ENCODE data around the gene CHMP4A. TPM values are rescaled to one million over a fixed set of nuclear protein-coding genes. Genes with fewer than 3 reads are reported as not detected.

Gene CHMP4A
- total and polyA plus RNA-seq, 2 of the 13 experiments (the other 11 are each of a cell fraction or from before 2014, with no cell fraction given), result 83.6 to 113 TPM

DNA sequence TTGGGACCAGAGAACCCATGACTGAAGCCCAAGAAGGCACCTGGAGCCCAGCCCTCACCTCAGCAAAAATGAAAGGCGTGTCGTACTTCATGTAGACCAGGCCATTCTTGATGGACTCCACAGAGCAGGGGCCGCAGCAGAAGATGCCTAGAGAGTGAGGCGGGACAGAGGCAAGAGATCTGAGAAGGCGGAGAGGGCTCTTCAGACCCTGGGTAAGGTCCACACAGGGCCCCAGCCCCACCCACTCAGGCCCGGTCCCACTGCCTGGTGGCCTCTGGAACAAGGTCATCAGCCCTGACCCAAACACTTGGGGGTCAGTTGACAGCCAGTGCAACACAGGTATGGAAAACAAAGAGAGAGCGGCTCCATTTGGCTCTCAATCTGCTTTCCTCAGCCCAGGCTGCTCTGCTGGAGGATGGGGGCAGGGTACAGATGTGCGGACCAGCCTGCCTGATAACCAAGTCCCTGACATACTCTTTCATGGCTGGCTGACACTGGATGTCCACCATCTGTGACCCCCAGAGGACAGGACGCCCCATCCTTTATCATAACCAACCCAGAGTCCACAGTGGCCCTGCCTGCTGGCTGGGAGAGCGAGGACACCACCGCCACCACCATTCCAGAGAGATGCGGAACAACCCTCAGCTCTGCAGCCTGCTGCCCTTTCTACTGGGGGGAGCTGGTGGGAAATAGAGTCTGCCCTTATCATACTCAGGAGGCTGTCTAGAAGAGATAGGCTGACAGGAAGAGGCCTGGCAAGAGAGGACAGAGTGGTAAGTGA, 42.8 kb upstream of the CHMP4A start (continued):
- TF ChIP-seq CBX5 (CRISPR knock-in tag; IDR thresholded peaks at IDR 0.05; ENCODE audit: borderline replicate concordance), result no peak
- peak; percentile 17 for TF ChIP-seq TARDBP (CRISPR knock-in tag; IDR thresholded peaks at IDR 0.05)
- 0 out of 2 replicates have a peak, but pooled peaks have one; percentile 36 for TF ChIP-seq ARNTL (CRISPR knock-in tag; IDR thresholded peaks at IDR 0.05)
- TF ChIP-seq LCORL (IDR thresholded peaks at IDR 0.05), result no peak
- TF ChIP-seq LCORL (CRISPR knock-in tag; IDR thresholded peaks at IDR 0.05), result peak; percentile 82
- TF ChIP-seq KDM6A (CRISPR knock-in tag; IDR thresholded peaks at IDR 0.05; ENCODE audit: low read depth), result 0 out of 2 replicates have a peak, but pooled peaks have one; percentile 53
- no peak for TF ChIP-seq ZNF10 (CRISPR knock-in tag; IDR thresholded peaks at IDR 0.05; ENCODE audit: borderline replicate concordance, low read depth)
- no peak for TF ChIP-seq SP140L (CRISPR knock-in tag; IDR thresholded peaks at IDR 0.05; ENCODE audit: borderline replicate concordance)
- no peak for TF ChIP-seq NRL (CRISPR knock-in tag; IDR thresholded peaks at IDR 0.05; ENCODE audit: borderline replicate concordance)
- TF ChIP-seq NONO (IDR thresholded peaks at IDR 0.05), result no peak
- peak; percentile 80 for TF ChIP-seq NONO (CRISPR knock-in tag; conservative IDR thresholded peaks at IDR 0.05)
- TF ChIP-seq ZNF354B (CRISPR knock-in tag; IDR thresholded peaks at IDR 0.05), result 0 out of 2 replicates have a peak, but pooled peaks have one; percentile 17
- peak; percentile 73 for TF ChIP-seq CCDC6 (CRISPR knock-in tag; IDR thresholded peaks at IDR 0.05)
- TF ChIP-seq ZBTB7B (CRISPR knock-in tag; IDR thresholded peaks at IDR 0.05), result peak; percentile 77
- TF ChIP-seq, protein P1, sequence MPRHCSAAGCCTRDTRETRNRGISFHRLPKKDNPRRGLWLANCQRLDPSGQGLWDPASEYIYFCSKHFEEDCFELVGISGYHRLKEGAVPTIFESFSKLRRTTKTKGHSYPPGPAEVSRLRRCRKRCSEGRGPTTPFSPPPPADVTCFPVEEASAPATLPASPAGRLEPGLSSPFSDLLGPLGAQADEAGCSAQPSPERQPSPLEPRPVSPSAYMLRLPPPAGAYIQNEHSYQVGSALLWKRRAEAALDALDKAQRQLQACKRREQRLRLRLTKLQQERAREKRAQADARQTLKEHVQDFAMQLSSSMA (CRISPR knock-in tag; IDR thresholded peaks at IDR 0.05), result 0 out of 2 replicates have a peak, but pooled peaks have one; percentile 9
- 0 out of 2 replicates have a peak, but pooled peaks have one; percentile 10 for TF ChIP-seq KLF13 (CRISPR knock-in tag; IDR thresholded peaks at IDR 0.05)
- TF ChIP-seq NCOR1 (IDR thresholded peaks at IDR 0.05; ENCODE audit: borderline replicate concordance, low read length), result peak; percentile 67
- TF ChIP-seq TOPORS (CRISPR knock-in tag; IDR thresholded peaks at IDR 0.05), result peak; percentile 49
- peak; percentile 87 for TF ChIP-seq SP5 (CRISPR knock-in tag; IDR thresholded peaks at IDR 0.05; ENCODE audit: borderline replicate concordance, low read depth)
- TF ChIP-seq, protein P2, sequence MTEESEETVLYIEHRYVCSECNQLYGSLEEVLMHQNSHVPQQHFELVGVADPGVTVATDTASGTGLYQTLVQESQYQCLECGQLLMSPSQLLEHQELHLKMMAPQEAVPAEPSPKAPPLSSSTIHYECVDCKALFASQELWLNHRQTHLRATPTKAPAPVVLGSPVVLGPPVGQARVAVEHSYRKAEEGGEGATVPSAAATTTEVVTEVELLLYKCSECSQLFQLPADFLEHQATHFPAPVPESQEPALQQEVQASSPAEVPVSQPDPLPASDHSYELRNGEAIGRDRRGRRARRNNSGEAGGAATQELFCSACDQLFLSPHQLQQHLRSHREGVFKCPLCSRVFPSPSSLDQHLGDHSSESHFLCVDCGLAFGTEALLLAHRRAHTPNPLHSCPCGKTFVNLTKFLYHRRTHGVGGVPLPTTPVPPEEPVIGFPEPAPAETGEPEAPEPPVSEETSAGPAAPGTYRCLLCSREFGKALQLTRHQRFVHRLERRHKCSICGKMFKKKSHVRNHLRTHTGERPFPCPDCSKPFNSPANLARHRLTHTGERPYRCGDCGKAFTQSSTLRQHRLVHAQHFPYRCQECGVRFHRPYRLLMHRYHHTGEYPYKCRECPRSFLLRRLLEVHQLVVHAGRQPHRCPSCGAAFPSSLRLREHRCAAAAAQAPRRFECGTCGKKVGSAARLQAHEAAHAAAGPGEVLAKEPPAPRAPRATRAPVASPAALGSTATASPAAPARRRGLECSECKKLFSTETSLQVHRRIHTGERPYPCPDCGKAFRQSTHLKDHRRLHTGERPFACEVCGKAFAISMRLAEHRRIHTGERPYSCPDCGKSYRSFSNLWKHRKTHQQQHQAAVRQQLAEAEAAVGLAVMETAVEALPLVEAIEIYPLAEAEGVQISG (CRISPR knock-in tag; IDR thresholded peaks at IDR 0.05), result peak; percentile 90
- peak; percentile 71 for TF ChIP-seq RXRA (CRISPR knock-in tag; IDR thresholded peaks at IDR 0.05)
- TF ChIP-seq SOX13 (IDR thresholded peaks at IDR 0.05), result no peak; the same call in 1 of the 2 replicates
- peak in 1 of 2 experiments; percentile 51; a peak in 2 of 4 replicates for TF ChIP-seq SOX13 (CRISPR knock-in tag; conservative IDR thresholded peaks at IDR 0.05 in 1 of 2, IDR thresholded peaks at IDR 0.05 in 1 of 2)
- TF ChIP-seq, protein P3, sequence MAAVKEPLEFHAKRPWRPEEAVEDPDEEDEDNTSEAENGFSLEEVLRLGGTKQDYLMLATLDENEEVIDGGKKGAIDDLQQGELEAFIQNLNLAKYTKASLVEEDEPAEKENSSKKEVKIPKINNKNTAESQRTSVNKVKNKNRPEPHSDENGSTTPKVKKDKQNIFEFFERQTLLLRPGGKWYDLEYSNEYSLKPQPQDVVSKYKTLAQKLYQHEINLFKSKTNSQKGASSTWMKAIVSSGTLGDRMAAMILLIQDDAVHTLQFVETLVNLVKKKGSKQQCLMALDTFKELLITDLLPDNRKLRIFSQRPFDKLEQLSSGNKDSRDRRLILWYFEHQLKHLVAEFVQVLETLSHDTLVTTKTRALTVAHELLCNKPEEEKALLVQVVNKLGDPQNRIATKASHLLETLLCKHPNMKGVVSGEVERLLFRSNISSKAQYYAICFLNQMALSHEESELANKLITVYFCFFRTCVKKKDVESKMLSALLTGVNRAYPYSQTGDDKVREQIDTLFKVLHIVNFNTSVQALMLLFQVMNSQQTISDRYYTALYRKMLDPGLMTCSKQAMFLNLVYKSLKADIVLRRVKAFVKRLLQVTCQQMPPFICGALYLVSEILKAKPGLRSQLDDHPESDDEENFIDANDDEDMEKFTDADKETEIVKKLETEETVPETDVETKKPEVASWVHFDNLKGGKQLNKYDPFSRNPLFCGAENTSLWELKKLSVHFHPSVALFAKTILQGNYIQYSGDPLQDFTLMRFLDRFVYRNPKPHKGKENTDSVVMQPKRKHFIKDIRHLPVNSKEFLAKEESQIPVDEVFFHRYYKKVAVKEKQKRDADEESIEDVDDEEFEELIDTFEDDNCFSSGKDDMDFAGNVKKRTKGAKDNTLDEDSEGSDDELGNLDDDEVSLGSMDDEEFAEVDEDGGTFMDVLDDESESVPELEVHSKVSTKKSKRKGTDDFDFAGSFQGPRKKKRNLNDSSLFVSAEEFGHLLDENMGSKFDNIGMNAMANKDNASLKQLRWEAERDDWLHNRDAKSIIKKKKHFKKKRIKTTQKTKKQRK (IDR thresholded peaks at IDR 0.05; ENCODE audit: low read length), result no peak
- no peak for TF ChIP-seq MED13 (CRISPR knock-in tag; IDR thresholded peaks at IDR 0.05)

All from HepG2 (cell line).